ENCODE data around the gene SERTAD4.

GRCh38 chr1:210234329-210234757, 1.7 kb downstream of the SERTAD4 start:
- TF ChIP-seq GATA3 (IDR thresholded peaks at IDR 0.05; ENCODE audit: low read depth, low read length) (no peak), GATA2 (IDR thresholded peaks at IDR 0.05; ENCODE audit: low read depth, low read length) (no peak)
